Fibroblast of lung (primary cell): ENCODE results near the gene AXIN2. TPM values are rescaled to one million over a fixed set of nuclear protein-coding genes. Genes with fewer than 3 reads are reported as not detected.

Experiments
- DNase-seq, 2 donors: peaks; one replicate each; pipeline versions ENCODE4 v3.0.0 to v3.0.0-alpha.2; 2010; ENCODE audit warnings: low read depth in 2 of 2
- H2AFZ ChIP-seq: 2 replicates; pipeline ENCODE4 v1.5.1; 2012; ENCODE audit warnings: low read length, control low read depth, inconsistent platforms
- H3K27ac ChIP-seq: 2 replicates; pipeline ENCODE4 v1.5.1; 2011; ENCODE audit warnings: low read length, control low read depth; ENCODE audit not compliant: insufficient read depth
- H3K27me3 ChIP-seq: 2 replicates; pipeline ENCODE4 v1.5.1; 2011; ENCODE audit warnings: mild to moderate bottlenecking, low read length; ENCODE audit not compliant: control insufficient read depth, insufficient read depth
- H3K36me3 ChIP-seq: 2 replicates; pipeline ENCODE4 v1.5.1; 2011; ENCODE audit warnings: low read length; ENCODE audit not compliant: control insufficient read depth, insufficient read depth
- H3K4me1 ChIP-seq: 2 replicates; pipeline ENCODE4 v1.5.1; 2011; ENCODE audit warnings: low read length; ENCODE audit not compliant: control insufficient read depth, insufficient read depth; ENCODE audit errors: extremely low read depth
- H3K4me2 ChIP-seq: 2 replicates; pipeline ENCODE4 v1.5.1; 2011; ENCODE audit warnings: low read length, control low read depth; ENCODE audit not compliant: insufficient read depth; ENCODE audit errors: extremely low read depth
- H3K4me3 ChIP-seq, 4 experiments: fragments of 200-600 bp in 1 of 4; sonication (generic) in 1 of 4; replicated peaks in 1 of 4; 2 replicates each; pipeline ENCODE4 v1.5.1; 2011 to 2016; ENCODE audit warnings: low read length in 4 of 4, low read depth in 3 of 4, mild to moderate bottlenecking in 3 of 4, control low read depth in 2 of 4, inconsistent platforms in 1 of 4, mixed read lengths in 1 of 4; ENCODE audit not compliant: insufficient read depth in 1 of 4; ENCODE audit errors: control extremely low read depth in 1 of 4
- H3K79me2 ChIP-seq: 2 replicates; pipeline ENCODE4 v1.5.1; 2012; ENCODE audit warnings: mild to moderate bottlenecking, low read length, inconsistent platforms; ENCODE audit not compliant: control insufficient read depth, insufficient read depth
- H3K9ac ChIP-seq: 2 replicates; pipeline ENCODE4 v1.5.1; 2011; ENCODE audit warnings: mild to moderate bottlenecking, low read length, control low read depth; ENCODE audit not compliant: insufficient read depth
- H3K9me3 ChIP-seq: 2 replicates; pipeline ENCODE4 v1.5.1; 2012; ENCODE audit warnings: low read depth, low read length; ENCODE audit not compliant: control insufficient read depth, insufficient read depth
- H4K20me1 ChIP-seq: 2 replicates; pipeline ENCODE4 v1.5.1; 2011; ENCODE audit warnings: low read length; ENCODE audit not compliant: control insufficient read depth, insufficient read depth; ENCODE audit errors: extremely low read depth
- EZH2 ChIP-seq: IDR thresholded peaks from 2 replicates; pipeline ENCODE4 v1.5.1; 2012; ENCODE audit warnings: low read length, control low read depth, mild to moderate bottlenecking; ENCODE audit errors: missing control alignments
- polyA plus RNA-seq, 2 donors: library from polyadenylated mRNA; depleted of rRNA in 1 of 2; stranded (reverse) in 1 of 2; unstranded in 1 of 2; fragments of >200 nt; gene quantifications; 2 replicates each; pipeline ENCODE4 v1.2.1, GENCODE V29; 2011 to 2012; ENCODE audit warnings: missing spikeins in 1 of 2
- total RNA-seq: library from RNA; depleted of rRNA; stranded (reverse); fragments of >200 nt; gene quantifications from 2 replicates; pipeline ENCODE4 v1.2.1, GENCODE V29; 2014
- TF ChIP-seq, protein P1 (sequence below), 2 donors: IDR thresholded peaks in 1 of 2; conservative IDR thresholded peaks in 1 of 2; 1 replicate in 1 of 2; 2 replicates in 1 of 2; pipeline ENCODE4 v1.5.1; 2011 to 2012; ENCODE audit warnings: low read length in 2 of 2, control low read depth in 1 of 2, inconsistent platforms in 1 of 2, low read depth in 1 of 2, mild to moderate bottlenecking in 1 of 2

Gene AXIN2
- total and polyA plus RNA-seq, 2 donors (not counting 1 experiment from before 2014, with no cell fraction given) = 1.8 to 2.0 TPM

DNA sequence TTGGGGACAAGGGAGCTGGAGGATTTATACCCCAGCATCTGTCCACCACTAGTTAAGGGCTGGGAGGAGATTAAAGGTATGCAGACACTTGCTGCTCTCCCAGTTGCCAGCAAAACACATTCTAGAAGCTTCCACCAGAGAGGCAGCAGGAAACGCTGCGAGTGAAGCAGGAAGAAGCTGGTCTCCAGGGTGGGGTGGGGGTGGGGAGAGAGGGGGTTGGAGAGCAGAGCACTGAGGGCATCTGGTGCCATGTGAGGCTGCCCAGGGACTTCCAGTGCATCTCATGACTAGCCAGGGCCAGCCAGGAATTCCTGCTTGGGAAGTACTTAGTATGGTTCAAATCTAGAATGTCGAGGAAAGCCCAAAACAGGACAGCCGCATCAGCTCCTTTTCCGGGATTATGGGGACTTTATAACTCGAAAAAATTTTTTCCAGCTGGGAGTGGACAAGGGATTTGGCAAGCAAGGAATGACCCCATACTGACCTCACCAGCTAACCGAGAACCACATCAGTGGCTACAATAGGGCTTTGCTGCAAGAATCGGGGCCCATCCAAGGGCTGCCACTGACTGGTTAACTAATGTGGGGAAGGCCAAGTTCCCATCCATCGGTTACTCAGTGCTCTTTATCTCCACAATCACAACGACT is 26.2 kb upstream of the AXIN2 start:
- Histone ChIP-seq H3K9me3 (no peaks in the 10 kb centered on the region), H3K27ac (no peak overlapping the region), H2AFZ (no peak overlapping the region), H3K4me3 (no peak overlapping the region), H3K36me3 (no peaks in the 10 kb centered on the region), H3K27me3 (no peaks in the 10 kb centered on the region), H3K9ac (no peak overlapping the region), H3K4me2 (no peak overlapping the region), H3K4me1 (no peaks in the 10 kb centered on the region), H4K20me1 (no peaks in the 10 kb centered on the region), H3K79me2 (no peaks in the 10 kb centered on the region)
- no peak for TF ChIP-seq EZH2
- TF ChIP-seq, protein P1, sequence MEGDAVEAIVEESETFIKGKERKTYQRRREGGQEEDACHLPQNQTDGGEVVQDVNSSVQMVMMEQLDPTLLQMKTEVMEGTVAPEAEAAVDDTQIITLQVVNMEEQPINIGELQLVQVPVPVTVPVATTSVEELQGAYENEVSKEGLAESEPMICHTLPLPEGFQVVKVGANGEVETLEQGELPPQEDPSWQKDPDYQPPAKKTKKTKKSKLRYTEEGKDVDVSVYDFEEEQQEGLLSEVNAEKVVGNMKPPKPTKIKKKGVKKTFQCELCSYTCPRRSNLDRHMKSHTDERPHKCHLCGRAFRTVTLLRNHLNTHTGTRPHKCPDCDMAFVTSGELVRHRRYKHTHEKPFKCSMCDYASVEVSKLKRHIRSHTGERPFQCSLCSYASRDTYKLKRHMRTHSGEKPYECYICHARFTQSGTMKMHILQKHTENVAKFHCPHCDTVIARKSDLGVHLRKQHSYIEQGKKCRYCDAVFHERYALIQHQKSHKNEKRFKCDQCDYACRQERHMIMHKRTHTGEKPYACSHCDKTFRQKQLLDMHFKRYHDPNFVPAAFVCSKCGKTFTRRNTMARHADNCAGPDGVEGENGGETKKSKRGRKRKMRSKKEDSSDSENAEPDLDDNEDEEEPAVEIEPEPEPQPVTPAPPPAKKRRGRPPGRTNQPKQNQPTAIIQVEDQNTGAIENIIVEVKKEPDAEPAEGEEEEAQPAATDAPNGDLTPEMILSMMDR (conservative IDR thresholded peaks at IDR 0.05 in 1 of 2, IDR thresholded peaks at IDR 0.05 in 1 of 2; ENCODE audit: low read depth in 1 of 2, low read length in 2 of 2) = no peak
- DNase-seq = peak in 1 of 2 donors; percentile 47

DNA sequence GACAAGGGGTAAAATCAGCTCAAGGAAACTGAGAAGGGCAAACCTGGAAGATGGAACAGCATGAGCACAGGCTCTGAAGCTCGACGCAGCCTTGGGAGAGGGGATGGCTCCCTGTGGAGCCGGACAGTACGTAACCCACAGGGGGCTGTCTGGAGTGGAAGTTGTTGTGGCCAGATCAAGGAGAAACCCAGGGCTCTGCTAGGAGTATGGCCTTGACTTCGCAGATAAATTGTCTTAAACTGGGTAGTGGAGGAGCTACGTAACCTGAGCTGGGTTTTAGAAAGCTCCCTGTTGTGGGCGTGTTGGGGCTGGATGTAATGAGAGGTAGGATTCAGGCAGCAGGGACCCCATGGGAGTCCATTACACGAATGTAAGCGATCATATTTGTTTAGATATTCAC is 25.5 kb upstream of the AXIN2 start:
- Histone ChIP-seq H3K36me3 (no peaks in the 10 kb centered on the region), H3K27me3 (no peaks in the 10 kb centered on the region), H3K4me1 (no peaks in the 10 kb centered on the region), H3K4me2 (no peak overlapping the region), H3K9ac (no peak overlapping the region), H3K9me3 (no peaks in the 10 kb centered on the region), H3K4me3 (no peak overlapping the region), H2AFZ (no peak overlapping the region), H4K20me1 (no peaks in the 10 kb centered on the region), H3K79me2 (no peaks in the 10 kb centered on the region), H3K27ac (no peak overlapping the region)
- no peak for TF ChIP-seq EZH2
- TF ChIP-seq, protein P1 (conservative IDR thresholded peaks at IDR 0.05 in 1 of 2, IDR thresholded peaks at IDR 0.05 in 1 of 2; ENCODE audit: low read depth in 1 of 2, low read length in 2 of 2) = no peak
- no peak for DNase-seq

DNA sequence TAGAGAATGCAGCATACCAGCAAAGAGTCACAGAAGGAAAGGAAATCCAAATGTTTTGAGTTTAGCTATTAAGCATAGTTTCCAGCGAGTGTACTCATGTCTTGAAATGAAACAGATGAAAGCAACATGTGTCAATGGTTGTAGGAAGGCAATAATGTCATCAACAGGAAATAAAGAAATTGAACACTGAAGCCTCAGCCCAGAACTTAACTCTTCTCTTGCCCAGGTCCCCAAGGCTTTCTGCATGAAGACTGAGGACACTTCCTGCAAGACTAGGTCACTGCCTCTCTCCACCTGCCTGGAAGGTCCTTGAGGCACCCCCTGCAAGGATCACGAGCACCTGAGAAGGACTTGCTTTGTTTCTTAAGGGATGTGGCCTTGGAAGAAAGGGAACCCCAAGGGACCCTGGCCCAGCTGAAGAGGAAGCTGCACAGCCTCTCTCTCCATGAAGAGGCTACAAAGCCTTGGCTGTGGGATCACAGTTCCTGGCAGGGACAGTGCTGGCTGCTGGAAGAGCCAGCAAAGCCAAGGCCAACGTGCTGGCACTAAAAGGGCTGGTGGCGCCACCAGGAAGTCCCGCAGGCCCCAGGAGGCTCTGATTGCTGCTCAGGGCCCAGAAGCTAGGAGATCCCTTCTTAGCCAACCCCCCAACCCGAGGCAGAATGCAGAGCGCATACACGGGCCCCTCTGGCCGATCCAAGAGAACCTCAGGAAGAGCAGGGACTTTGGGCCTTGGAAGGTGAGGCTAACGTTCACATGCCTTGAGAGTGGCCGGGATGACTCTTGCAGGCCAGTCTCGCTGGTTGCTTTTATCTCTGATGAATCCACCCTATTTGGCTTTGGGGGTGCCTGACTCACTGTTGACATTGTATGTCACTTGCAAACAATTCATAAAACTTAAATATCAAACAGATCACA is 23.4 kb upstream of the AXIN2 start:
- H3K4me3 ChIP-seq = no peak overlapping the region
- H3K4me1 ChIP-seq = no peaks in the 10 kb centered on the region
- no peaks in the 10 kb centered on the region for H3K79me2 ChIP-seq
- H3K27ac ChIP-seq = no peak overlapping the region
- H3K27me3 ChIP-seq = no peaks in the 10 kb centered on the region
- H3K9me3 ChIP-seq = no peaks in the 10 kb centered on the region
- no peak for TF ChIP-seq EZH2
- TF ChIP-seq, protein P1 (conservative IDR thresholded peaks at IDR 0.05 in 1 of 2, IDR thresholded peaks at IDR 0.05 in 1 of 2; ENCODE audit: low read depth in 1 of 2, low read length in 2 of 2) = no peak
- H4K20me1 ChIP-seq = no peaks in the 10 kb centered on the region
- DNase-seq = no peak
- no peak overlapping the region for H3K4me2 ChIP-seq
- no peak overlapping the region for H2AFZ ChIP-seq
- no peaks in the 10 kb centered on the region for H3K36me3 ChIP-seq
- H3K9ac ChIP-seq = no peak overlapping the region
